ENCODE results near the gene HPCAL1. TPM values are rescaled to one million over a fixed set of nuclear protein-coding genes. Genes with fewer than 3 reads are reported as not detected.

Gene HPCAL1
- total RNA-seq, 6 experiments from 2014 or later, result 23.1 to 68.8 (median 29.1) TPM

- intact Hi-C loops (cut with DNase I), result no loop called here
- 50% methylated on average over 8 of the region's 15 CpGs for WGBS (ENCODE audit: insufficient coverage, low coverage, low lambda C conversion rate, missing lambda C conversion rate)
- Histone ChIP-seq H3K4me1 (peaks cover 0 to 4% (median 0%) of the 10 kb centered on the region in 4 donors), H3K9me3 (no peaks in the 10 kb centered on the region), H3K27ac (no peak overlapping the region), H3K4me3 (no peak overlapping the region), H3K27me3 (no peaks in the 10 kb centered on the region), H3K36me3 (no peaks in the 10 kb centered on the region)
- TF ChIP-seq, protein P1, sequence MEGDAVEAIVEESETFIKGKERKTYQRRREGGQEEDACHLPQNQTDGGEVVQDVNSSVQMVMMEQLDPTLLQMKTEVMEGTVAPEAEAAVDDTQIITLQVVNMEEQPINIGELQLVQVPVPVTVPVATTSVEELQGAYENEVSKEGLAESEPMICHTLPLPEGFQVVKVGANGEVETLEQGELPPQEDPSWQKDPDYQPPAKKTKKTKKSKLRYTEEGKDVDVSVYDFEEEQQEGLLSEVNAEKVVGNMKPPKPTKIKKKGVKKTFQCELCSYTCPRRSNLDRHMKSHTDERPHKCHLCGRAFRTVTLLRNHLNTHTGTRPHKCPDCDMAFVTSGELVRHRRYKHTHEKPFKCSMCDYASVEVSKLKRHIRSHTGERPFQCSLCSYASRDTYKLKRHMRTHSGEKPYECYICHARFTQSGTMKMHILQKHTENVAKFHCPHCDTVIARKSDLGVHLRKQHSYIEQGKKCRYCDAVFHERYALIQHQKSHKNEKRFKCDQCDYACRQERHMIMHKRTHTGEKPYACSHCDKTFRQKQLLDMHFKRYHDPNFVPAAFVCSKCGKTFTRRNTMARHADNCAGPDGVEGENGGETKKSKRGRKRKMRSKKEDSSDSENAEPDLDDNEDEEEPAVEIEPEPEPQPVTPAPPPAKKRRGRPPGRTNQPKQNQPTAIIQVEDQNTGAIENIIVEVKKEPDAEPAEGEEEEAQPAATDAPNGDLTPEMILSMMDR (IDR thresholded peaks at IDR 0.05), result no peak
- TF ChIP-seq POLR2A (IDR thresholded peaks at IDR 0.05), result no peak
- DNase-seq (no peak), ATAC-seq (no peak)
Measured at GRCh38 chr2:10462178-10463083, 159.7 kb downstream of the HPCAL1 start.

GRCh38 chr2:10465910-10466309 is 163.2 kb downstream of the HPCAL1 start:
- TF ChIP-seq POLR2A (IDR thresholded peaks at IDR 0.05), result no peak
- H3K4me1 ChIP-seq, result no peaks in the 10 kb centered on the region
- H3K27ac ChIP-seq, result no peak overlapping the region
- no peaks in the 10 kb centered on the region for H3K27me3 ChIP-seq
- no peak for ATAC-seq
- H3K36me3 ChIP-seq, result no peaks in the 10 kb centered on the region
- intact Hi-C loops (cut with DNase I), result no loop called here
- H3K9me3 ChIP-seq, result no peaks in the 10 kb centered on the region
- WGBS (ENCODE audit: insufficient coverage, low coverage, low lambda C conversion rate, missing lambda C conversion rate), result 90% methylated on average over 5 of the region's 5 CpGs
- no peak for DNase-seq
- H3K4me3 ChIP-seq, result no peak overlapping the region

GRCh38 chr2:10466801-10467200 is 164.1 kb downstream of the HPCAL1 start:
- 43% methylated on average over 3 of the region's 11 CpGs for WGBS (ENCODE audit: insufficient coverage, low coverage, low lambda C conversion rate, missing lambda C conversion rate)
- no peak overlapping the region for H3K4me3 ChIP-seq
- H3K4me1 ChIP-seq, result no peaks in the 10 kb centered on the region
- TF ChIP-seq, protein P1 (IDR thresholded peaks at IDR 0.05), result no peak
- TF ChIP-seq POLR2A (IDR thresholded peaks at IDR 0.05), result no peak
- DNase-seq (peak in 1 of 3 donors; percentile 28), ATAC-seq (no peak)
- no peaks in the 10 kb centered on the region for H3K27me3 ChIP-seq
- H3K27ac ChIP-seq, result no peak overlapping the region
- H3K36me3 ChIP-seq, result no peaks in the 10 kb centered on the region
- intact Hi-C loops (cut with DNase I), result no loop called here
- no peaks in the 10 kb centered on the region for H3K9me3 ChIP-seq

GRCh38 chr2:10467401-10467800 is 164.7 kb downstream of the HPCAL1 start:
- Histone ChIP-seq H3K36me3 (no peaks in the 10 kb centered on the region), H3K27ac (no peak overlapping the region), H3K4me1 (no peaks in the 10 kb centered on the region), H3K27me3 (no peaks in the 10 kb centered on the region), H3K9me3 (no peaks in the 10 kb centered on the region), H3K4me3 (no peak overlapping the region)
- intact Hi-C loops (cut with DNase I), result no loop called here
- no peak for ATAC-seq
- WGBS (ENCODE audit: insufficient coverage, low coverage, low lambda C conversion rate, missing lambda C conversion rate), result 71% methylated on average over 6 of the region's 15 CpGs
- peak in 1 of 3 donors; percentile 24 for DNase-seq
- no peak for TF ChIP-seq POLR2A (IDR thresholded peaks at IDR 0.05)
- TF ChIP-seq, protein P1 (IDR thresholded peaks at IDR 0.05), result no peak

DNA sequence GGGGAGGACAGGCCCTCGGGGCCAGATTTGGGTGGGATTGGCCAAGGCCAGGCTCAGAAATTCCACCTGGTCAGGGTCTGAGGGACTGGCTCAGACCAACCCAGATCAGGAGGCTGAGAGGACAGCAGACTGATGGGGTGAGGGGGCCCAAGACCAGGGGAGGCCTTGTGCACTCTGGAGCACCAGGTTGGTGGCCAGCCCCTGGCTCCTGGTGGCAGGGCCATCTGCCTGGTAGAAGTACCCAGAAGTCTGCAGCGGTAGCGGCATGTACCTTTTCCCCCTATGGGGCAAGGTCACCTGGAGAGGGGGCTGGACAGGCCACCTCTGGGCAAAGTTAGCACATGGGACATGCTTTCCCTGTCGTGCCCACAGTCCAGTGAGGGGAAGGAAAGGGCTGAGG is 166.6 kb downstream of the HPCAL1 start:
- H3K9me3 ChIP-seq, result no peaks in the 10 kb centered on the region
- H3K4me3 ChIP-seq, result no peak overlapping the region
- TF ChIP-seq POLR2A (IDR thresholded peaks at IDR 0.05), result no peak
- TF ChIP-seq, protein P1 (IDR thresholded peaks at IDR 0.05), result no peak
- no peaks in the 10 kb centered on the region for H3K36me3 ChIP-seq
- DNase-seq, result peak in 1 of 3 donors; percentile 28
- intact Hi-C loops (cut with DNase I), result no loop called here
- H3K27ac ChIP-seq, result no peak overlapping the region
- ATAC-seq, result peak in 1 of 4 donors; percentile 34
- WGBS (ENCODE audit: insufficient coverage, low coverage, low lambda C conversion rate, missing lambda C conversion rate), result 70% methylated on average over 1 of the region's 4 CpGs
- H3K27me3 ChIP-seq, result no peaks in the 10 kb centered on the region
- H3K4me1 ChIP-seq, result no peaks in the 10 kb centered on the region

All from right lobe of liver (tissue), 6 donors.